GM13976 (cell line): Measurements from ENCODE around the gene GRK5.

Source experiments
- DNase-seq: peaks from one replicate; pipeline ENCODE4 v3.0.0; 2012; ENCODE audit warnings: low spot score
- in situ Hi-C: fragments of 300-500 bp; cut with MboI; formaldehyde crosslinking; loops from one replicate; pipeline ENCODE4 v1.12.0; 2022; ENCODE audit warnings: low sequenced_read_pairs, mixed read lengths, inconsistent platforms; ENCODE audit not compliant: unreplicated experiment
- TF ChIP-seq, protein P1 (sequence below): IDR thresholded peaks from 2 replicates; pipeline ENCODE4 v1.5.1; 2012; ENCODE audit warnings: borderline replicate concordance, mild to moderate bottlenecking; ENCODE audit not compliant: insufficient read depth; ENCODE audit errors: extremely low read depth, missing control alignments, control extremely low read depth

Gene GRK5

DNA sequence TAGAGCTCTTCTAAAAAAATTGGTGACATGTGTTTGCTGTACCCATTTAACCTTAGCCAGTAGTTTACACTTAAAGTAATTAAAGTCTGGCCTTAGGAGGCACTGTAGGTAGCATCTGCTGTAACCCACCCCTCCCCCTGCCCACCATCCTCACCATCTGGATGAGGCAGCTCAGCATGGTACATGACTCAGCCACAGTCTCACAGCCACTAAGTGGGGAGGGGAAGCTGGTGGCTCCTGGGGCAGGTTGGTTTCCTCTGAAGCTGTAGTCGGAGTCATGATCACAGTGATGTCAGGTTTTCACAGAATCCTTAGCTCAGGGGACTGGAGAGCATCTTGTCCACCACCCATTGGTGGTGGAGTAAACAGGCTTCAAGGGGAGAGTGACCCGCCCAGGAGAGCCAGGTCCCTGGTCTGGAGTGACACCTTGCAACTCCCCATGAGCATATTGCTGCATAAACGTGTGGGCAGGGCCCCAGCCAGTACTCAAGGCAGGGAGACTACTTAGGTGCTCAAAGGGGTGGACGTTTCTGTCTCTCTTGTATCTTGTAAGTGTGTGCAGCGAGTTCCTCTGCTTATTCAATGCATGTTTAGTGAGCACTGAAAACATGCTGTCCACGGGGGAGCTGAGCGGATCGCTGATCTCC lies 125.9 kb downstream of the GRK5 start:
- no peak for DNase-seq
- in situ Hi-C loops, result no loop called here
- TF ChIP-seq, protein P1, sequence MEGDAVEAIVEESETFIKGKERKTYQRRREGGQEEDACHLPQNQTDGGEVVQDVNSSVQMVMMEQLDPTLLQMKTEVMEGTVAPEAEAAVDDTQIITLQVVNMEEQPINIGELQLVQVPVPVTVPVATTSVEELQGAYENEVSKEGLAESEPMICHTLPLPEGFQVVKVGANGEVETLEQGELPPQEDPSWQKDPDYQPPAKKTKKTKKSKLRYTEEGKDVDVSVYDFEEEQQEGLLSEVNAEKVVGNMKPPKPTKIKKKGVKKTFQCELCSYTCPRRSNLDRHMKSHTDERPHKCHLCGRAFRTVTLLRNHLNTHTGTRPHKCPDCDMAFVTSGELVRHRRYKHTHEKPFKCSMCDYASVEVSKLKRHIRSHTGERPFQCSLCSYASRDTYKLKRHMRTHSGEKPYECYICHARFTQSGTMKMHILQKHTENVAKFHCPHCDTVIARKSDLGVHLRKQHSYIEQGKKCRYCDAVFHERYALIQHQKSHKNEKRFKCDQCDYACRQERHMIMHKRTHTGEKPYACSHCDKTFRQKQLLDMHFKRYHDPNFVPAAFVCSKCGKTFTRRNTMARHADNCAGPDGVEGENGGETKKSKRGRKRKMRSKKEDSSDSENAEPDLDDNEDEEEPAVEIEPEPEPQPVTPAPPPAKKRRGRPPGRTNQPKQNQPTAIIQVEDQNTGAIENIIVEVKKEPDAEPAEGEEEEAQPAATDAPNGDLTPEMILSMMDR, result no peak

DNA sequence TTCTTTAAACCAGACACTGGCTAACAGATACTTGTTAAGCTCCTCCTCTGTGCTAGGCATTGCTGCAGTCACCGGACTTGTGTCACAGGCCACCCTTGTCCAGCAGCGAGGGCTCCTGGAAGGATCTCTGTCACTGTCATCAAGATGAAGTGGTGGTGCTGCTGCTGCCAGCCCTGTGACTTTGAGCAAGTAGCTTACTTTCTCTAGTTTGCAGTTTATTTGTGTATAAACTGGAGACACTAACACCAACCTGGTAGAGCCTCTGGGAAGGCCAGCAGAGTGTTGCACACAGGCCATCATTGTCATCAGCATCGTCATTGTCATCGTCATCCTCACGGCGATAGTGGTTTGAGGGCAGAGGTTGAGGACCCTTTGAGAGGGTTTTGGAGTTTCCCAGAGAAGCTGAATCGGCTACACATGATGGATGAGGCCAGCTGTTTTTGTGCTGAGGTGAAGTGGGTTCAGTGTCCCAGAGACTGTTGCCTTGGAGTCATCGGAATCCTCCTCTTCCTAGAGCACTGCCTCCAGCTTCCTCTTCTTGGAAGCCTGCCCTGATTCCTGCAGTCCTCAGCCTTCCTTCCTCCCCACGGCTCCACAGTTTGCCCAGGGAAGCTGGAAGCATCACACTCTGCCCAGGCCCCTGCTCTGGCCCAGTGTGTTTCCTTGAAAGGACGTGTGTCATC lies 128.4 kb downstream of the GRK5 start:
- in situ Hi-C loops, result no loop called here
- TF ChIP-seq, protein P1, result no peak
- DNase-seq, result no peak

DNA sequence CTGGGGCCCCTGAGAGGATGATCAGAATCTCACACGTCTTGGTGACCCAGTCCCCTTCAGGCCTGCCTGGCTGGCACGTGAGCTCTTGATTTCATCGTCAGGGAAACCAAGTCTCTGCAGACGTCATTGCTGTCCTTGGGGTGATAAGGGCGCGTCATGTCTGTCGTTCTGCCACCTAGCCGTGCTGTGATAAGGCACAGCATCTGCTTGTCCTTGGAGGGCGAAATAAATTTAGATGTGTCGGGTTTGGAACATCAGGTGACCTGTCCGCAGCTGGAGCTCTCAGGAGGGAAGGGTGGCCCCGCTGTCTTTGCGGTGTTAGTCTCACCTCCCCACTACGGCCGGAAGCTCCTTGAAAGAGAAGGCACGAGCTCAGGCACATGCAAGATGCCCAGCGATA lies 129.2 kb downstream of the GRK5 start:
- in situ Hi-C loops, result no loop called here

DNA sequence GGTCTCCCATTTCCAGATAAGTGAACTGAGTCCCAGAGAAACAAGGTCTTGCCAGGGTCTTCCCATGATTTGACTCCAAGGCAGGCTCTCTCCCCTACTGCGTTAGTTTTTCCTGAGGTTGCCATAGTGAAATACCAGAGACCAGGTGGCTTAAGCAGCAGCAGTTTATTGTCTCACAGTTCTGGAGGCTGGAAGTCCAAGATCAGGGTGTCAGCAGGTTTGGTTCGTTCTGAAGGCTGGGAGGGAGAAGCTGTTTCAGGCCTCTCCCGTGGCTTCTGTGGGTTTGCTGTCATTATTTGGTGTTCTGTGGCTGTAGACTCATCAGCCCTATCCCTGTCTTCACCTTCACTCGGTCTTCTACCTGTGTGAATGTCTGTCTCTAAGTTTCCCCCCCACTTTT lies 129.9 kb downstream of the GRK5 start:
- no peak for DNase-seq
- in situ Hi-C loops, result no loop called here
- TF ChIP-seq, protein P1, result no peak

More for the DNA sequence above, 129.2 kb downstream of the GRK5 start:
- no peak for DNase-seq
- TF ChIP-seq, protein P1, result no peak

DNA sequence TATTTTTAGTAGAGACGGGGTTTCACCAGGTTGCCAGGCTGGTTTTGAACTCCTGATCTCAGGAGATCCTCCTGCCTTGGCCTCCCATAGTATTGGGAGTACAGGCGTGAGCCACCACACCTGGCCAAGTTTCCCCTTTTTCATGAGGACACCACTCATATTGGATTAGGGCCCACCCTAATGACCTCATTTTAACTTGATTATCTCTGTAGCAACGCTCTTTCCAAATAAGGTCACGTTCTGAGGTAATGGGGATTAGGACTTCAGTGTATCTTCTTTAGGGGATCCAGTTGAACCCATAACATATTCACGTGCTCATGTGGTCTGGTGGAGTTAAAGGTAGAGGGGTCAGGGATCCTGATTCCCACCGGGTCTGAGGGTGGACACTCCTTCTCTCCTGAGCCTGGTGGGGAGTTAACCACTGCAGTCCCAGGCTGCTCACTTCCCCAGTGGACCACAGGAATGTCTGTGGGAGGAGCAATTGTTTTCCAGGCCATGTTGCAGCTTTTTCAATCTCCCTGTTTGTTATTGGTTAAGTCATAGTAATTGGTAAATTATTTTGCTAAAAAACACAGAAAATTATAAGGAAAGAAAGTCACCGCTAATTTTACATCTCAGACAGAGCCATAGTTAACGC lies 130.5 kb downstream of the GRK5 start:
- DNase-seq, result no peak
- in situ Hi-C loops, result no loop called here
- TF ChIP-seq, protein P1, result no peak

- in situ Hi-C loops, result no loop called here
Observed at GRCh38 chr10:119339109-119339508, 131.7 kb downstream of the GRK5 start.

More at GRCh38 chr10:119339109-119339508, 131.7 kb downstream of the GRK5 start:
- no peak for DNase-seq
- TF ChIP-seq, protein P1, result no peak
